Stimulated activated CD4-positive, alpha-beta T cell treated with anti-CD3 and anti-CD28 coated beads, Interleukin-2, amount 100 ng/mL, for 4 hours (primary cell): Measurements from ENCODE around the gene BTG3.

ENCODE experiments used
- DNase-seq: peaks from one replicate; pipeline ENCODE4 v3.0.0-alpha.2; 2020; ENCODE audit warnings: low read depth

Gene BTG3

DNA sequence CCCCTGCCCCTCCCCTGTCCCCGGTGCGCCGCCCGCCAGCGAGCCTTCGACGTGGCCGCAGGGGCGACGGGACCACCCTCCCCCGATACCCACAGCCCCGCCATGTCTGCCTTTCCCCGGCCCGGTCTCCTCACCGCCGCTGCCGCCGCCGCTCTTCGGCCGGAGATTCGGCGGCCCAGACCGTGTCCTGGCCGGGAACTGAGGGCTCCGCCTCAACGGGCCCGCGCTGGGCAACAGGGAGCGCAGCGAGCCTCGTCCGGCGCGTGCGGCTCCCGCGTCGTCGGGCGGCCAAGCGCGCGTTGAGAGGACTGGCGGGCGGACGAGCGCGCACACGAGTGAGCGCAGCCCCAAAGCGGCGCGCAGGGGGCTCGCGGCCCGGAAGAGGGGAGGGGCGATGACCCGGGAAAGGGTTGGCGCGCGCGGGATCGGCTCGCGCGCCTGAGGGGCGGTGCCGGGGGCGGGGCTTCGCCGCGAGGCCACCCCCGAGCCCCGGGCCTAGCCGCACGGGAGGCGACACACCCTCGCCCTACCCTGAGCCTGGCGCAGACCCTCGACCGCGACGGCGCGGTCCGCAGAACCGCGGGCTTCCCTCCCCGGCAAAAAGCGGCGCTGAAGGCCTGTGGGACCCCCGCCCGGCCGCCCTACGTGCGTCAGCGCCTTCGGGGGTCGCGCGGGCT is at the start of gene BTG3:
TSS of gene BTG3 (minus strand) at position 337 of the 677 bp plus-strand sequence. CDS start 3,757 bp downstream, outside the sequence.
- DNase-seq, result peak; percentile 78

DNA sequence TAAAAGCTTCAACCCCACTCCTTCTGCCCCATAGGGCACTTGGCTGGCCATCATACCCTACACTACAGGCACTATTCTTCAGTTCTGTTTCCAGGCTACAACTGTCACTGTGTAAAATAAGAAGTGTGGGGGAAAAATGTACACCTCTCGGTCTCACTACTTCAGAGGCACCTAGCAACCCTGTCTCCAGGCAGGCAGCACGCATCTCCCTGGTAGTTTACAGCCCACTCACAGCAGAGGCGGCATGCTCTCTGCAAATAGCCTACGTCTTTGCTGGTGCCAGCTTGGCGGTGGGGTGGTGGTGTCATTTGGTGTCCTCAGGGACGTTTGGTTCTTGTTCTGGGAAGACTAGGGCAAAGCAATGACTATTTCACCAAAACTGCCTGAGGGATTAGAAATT is 48.2 kb upstream of the BTG3 start:
- no peak for DNase-seq

- no peak for DNase-seq
Measured at GRCh38 chr21:17660452-17660851, 47.8 kb upstream of the BTG3 start.

- no peak for DNase-seq
Measured at GRCh38 chr21:17658931-17659330, 46.2 kb upstream of the BTG3 start.

DNA sequence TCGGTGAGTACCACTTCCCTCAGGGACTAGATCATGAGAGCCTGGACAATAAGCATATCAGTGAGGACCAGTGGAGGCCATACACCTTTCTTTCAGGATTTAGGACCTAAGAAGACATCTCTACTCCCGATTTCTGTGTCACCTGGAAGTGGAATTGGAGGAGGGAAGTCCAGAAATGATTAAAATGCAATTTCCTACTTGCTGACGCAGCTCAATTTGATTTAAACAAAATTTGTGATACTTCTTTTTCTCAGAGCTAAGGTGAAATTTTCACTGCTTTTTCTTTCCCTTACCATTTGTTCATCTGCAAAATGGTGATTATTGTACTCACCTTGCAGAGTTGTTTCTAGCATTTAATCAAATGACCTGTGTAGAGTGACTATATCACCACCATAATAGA is 38.8 kb upstream of the BTG3 start:
- no peak for DNase-seq

DNA sequence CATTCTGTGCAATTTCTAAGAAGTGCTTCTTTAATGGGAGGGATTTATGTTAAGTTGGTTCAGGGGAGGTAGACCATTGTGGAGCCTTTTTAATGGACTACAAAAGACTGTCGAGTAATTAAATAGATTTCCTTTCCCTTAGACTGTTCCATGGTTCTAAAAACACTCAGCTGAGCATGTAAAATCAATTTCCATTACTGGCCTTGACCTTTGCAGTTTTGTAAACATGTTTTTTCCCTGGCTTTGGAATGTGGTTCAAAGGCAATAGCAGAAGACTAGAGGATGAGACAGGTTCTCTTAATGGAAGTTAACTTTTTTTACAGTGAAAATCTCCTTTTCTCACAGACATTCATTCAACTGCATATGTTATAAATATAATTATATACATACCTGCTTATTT is 37.6 kb upstream of the BTG3 start:
- DNase-seq, result no peak

- no peak for DNase-seq
Measured at GRCh38 chr21:17646790-17647189, 34.1 kb upstream of the BTG3 start.

DNA sequence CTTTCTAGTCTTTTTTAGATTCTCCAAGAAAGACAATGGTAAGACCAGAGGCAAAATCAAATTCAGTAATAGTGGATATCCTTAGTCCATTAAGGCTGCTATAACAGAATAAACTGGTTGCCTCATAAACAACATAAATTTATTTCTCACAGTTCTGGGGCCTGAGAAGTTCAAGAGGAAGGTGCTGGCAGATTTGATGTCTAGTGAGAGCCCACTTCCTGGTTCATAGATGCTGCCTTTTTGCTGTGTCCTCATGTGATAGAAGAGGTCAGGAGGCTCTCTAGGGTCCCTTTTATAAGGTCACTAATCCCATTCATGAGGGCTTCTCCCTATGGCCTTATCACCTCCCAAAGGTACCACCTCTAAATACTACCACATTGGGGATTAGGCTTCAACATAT is 31.5 kb upstream of the BTG3 start:
- no peak for DNase-seq

- no peak for DNase-seq
Measured at GRCh38 chr21:17640821-17641220, 28.1 kb upstream of the BTG3 start.

DNA sequence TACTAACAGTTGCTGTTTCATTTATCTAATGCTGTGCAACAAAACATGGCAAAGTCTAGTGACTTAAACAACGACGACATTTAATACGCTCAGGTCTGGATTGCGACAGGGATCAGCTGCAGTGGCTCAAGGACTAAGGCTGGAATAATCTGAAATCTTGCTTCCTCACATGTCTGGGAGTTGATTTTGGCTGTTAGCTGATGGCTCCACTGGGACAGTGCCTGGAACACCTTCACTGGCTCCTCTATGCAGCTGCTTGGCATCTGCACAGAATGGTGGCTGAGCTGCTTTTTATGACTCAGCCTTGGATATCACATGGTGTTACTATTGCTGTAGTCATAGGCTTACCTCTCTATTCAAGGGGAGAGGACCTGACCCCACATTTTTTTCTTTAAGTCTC is 24.0 kb upstream of the BTG3 start:
- DNase-seq, result no peak

DNA sequence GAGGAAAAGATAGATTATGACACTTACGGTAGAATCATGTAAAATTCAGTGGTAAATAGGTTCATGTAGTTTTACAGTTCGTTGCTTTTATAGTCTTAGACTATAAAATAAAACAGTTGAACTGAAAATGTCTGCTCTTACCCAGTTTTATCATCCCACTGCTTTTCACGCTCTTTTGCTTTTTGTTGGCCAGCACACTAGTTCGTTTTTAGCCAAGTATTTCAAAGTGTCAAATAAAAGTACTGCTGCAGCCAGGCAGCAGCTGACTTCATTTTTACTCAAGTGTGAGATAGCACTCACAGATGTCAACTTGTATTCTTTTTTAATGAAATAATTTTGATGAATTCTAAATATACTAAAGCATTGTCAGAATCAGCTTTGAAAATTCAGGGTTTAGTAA is 18.5 kb upstream of the BTG3 start:
- no peak for DNase-seq

DNA sequence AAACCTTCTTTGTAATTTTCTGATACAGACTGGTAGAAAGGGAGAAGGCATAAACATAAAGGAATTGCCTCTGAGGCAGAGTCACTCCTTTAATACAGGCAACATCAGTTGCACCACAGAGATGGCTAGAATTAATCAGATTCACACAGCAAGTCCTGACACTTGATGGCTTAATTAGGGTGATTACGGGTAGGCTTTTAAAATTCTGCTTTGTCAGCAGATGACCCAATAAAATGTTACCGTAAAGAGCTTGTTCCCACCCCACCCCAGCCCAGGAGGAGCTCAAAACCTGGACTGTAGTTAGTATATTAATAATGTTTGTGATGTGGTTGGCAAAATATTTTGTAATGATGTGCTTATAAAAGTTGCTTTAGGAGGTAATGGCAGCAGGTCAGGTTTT is 9.3 kb upstream of the BTG3 start:
- DNase-seq, result no peak

DNA sequence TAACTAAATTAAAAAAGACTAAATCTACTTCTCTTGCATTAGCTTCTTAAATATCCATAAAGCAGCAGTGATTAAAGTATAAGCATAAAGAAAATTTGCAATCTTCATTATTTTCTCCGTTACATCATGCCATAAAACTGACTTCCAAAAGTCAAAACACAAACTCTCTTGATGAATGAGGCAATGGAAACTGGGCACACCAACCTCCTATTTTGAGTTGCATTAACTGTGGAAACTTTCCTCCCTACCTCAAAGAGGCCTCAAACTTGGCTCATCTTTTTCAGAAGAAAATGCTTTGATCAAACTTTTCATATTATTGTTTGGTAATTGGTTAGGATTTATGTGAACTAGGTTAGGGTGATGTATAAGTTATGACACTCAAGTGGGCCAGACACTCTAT is 4.1 kb upstream of the BTG3 start:
- no peak for DNase-seq

- no peak for DNase-seq
Measured at GRCh38 chr21:17613242-17613676, 558 bp upstream of the BTG3 start.

DNA sequence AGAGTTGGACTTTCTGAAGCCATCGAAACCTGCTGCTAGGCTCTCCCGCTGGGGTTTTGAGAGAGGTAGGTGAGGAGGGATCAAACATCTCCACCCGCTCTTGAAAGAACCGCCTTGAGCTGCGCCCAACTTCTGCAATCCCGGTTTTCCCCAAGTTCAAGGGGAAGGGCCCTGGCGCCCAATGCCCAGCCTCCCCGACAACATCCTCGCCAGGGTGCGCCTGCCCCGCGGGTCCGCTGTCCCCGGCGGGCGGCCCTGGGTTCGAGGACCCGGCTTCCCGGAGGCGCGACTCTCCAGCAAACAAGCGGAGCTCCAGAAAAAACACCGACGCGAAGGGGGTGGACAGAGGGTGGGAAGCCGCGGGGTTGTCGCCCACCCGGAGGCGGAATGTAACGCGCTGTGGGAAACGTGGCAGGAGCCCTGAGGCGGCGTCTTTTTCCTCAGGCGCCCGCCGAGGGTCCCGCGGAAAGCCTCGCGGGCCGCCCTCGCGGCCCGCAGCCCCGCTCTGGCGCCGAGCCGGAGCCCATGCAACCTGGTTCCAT is 607 bp downstream of the BTG3 start:
- DNase-seq, result no peak

GRCh38 chr21:17611414-17612022 is 1.2 kb downstream of the BTG3 start:
- DNase-seq, result peak; percentile 84

DNA sequence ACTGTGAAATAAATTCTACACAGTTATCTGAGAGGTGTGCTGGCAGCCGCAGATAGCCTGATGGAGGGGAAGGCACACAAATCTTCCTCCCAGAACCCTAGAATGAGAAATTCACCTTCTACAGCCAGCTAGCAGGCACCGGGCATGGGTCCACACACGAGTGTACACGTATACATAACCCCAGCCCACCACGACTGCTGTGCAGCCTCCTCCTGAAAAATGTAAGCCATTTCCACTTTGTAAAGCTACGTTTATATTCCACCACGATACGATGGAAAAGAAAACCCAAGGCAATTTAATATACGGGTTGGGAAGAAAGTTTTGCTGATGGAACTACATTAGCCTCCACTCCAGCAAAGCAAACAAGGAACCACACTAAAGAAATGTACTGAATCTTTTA is 1.8 kb downstream of the BTG3 start:
- DNase-seq, result no peak

GRCh38 chr21:17609681-17610080 is 3.0 kb downstream of the BTG3 start:
- no peak for DNase-seq

- DNase-seq, result no peak
Measured at GRCh38 chr21:17607684-17608083, 5.0 kb downstream of the BTG3 start.

DNA sequence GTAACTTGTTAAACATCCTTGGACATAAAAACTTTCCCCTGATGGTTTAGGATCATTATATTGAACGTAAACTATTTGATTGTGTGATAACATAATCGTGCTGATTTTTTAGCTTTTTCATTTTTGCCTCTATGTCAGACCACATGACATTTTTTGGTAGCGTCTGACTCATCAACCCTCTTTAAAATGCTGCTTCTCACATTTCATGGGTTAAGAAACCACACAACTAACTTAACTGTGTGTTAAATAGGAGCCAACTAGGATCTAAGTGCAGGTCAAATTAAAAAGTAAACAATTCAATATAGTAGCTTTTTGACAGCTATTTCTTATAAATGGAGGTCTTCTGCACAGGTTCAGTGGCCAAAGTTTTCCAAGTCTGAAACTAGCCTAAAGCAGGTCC is 9.8 kb downstream of the BTG3 start:
- no peak for DNase-seq

DNA sequence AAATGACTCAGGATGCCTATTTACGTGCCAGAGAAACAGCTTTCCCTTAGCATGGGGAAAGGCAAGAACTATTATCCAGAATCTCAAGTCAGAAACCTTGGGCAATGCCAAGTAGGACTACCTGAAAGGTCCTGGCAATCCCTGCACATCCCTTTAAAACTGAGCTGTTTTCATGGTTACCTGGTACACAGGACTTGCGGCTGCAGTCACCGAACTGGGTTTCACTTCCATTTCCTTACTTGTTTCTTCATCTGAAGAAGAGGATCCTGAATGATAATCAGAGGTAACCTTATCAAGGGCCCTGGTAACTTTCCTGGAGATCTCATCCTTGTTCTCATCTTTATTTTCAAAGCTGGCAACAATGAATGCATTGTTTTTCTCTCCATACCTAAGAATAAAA is 14.3 kb downstream of the BTG3 start:
- DNase-seq, result no peak

GRCh38 chr21:17597680-17598079 is 15.0 kb downstream of the BTG3 start:
- no peak for DNase-seq

- DNase-seq, result no peak
Measured at GRCh38 chr21:17590430-17590829, 22.3 kb downstream of the BTG3 start.
